Neural progenitor cell (in vitro differentiated cells): Measurements from ENCODE around the gene NOVA1. TPM values are rescaled to one million over a fixed set of nuclear protein-coding genes. Genes with fewer than 3 reads are reported as not detected.

Experiments used
- DNase-seq: peaks from one replicate; pipeline ENCODE4 v3.0.0-alpha.2; 2016; ENCODE audit warnings: low spot score
- H2AFZ ChIP-seq: fragments of 200-600 bp; sonication (generic); replicated peaks from 2 replicates; pipeline ENCODE4 v1.6.1; 2016; ENCODE audit warnings: antibody characterized with exemption
- H3F3A ChIP-seq: fragments of 200-600 bp; sonication (generic); 2 replicates; pipeline ENCODE4 v1.6.1; 2016; ENCODE audit warnings: antibody characterized with exemption, low read depth
- H3K27ac ChIP-seq: fragments of 200-600 bp; sonication (generic); 2 replicates; pipeline ENCODE4 v1.5.1; 2016; ENCODE audit warnings: mild to moderate bottlenecking
- H3K27me3 ChIP-seq: fragments of 200-600 bp; sonication (generic); 2 replicates; pipeline ENCODE4 v1.6.1; 2016; ENCODE audit warnings: mild to moderate bottlenecking, moderate library complexity
- H3K36me3 ChIP-seq: fragments of 200-600 bp; sonication (generic); 2 replicates; pipeline ENCODE4 v1.5.1; 2016
- H3K4me1 ChIP-seq: fragments of 200-600 bp; sonication (generic); 2 replicates; pipeline ENCODE4 v1.6.1; 2016; ENCODE audit warnings: mixed run types
- H3K4me2 ChIP-seq: fragments of 200-600 bp; sonication (generic); 2 replicates; pipeline ENCODE4 v1.6.1; 2016
- H3K4me3 ChIP-seq: fragments of 200-600 bp; sonication (generic); 2 replicates; pipeline ENCODE4 v1.5.1; 2016
- H3K79me2 ChIP-seq: fragments of 200-600 bp; sonication (generic); 2 replicates; pipeline ENCODE4 v1.6.1; 2016; ENCODE audit warnings: low read depth
- H3K9ac ChIP-seq: fragments of 200-600 bp; sonication (generic); 2 replicates; pipeline ENCODE4 v1.6.1; 2016
- H3K9me3 ChIP-seq: fragments of 200-600 bp; sonication (generic); 2 replicates; pipeline ENCODE4 v1.5.1; 2016; ENCODE audit warnings: low read depth
- H4K20me1 ChIP-seq: fragments of 200-600 bp; sonication (generic); 2 replicates; pipeline ENCODE4 v1.6.1; 2016; ENCODE audit warnings: low read depth
- H3K27ac Mint-ChIP-seq: 3 replicates; pipeline ENCODE4 v1.8.0; 2021; ENCODE audit warnings: mixed read lengths
- H3K27me3 Mint-ChIP-seq: 2 replicates; pipeline ENCODE4 v1.8.0; 2022; ENCODE audit warnings: low read depth, mild to moderate bottlenecking, inconsistent platforms, moderate library complexity, mixed read lengths; ENCODE audit not compliant: insufficient read depth
- H3K36me3 Mint-ChIP-seq: 3 replicates; pipeline ENCODE4 v1.8.0; 2021; ENCODE audit warnings: mixed read lengths
- H3K4me1 Mint-ChIP-seq: 3 replicates; pipeline ENCODE4 v1.8.0; 2021; ENCODE audit warnings: mixed read lengths
- H3K4me3 Mint-ChIP-seq: 3 replicates; pipeline ENCODE4 v1.8.0; 2021; ENCODE audit warnings: mild to moderate bottlenecking, moderate library complexity, mixed read lengths
- H3K9me3 Mint-ChIP-seq: 3 replicates; pipeline ENCODE4 v1.8.0; 2020; ENCODE audit warnings: mixed read lengths
- EZH2 ChIP-seq: fragments of 200-600 bp; sonication (generic); IDR thresholded peaks from 2 replicates; pipeline ENCODE4 v1.6.1; 2017; ENCODE audit warnings: antibody characterized with exemption, mild to moderate bottlenecking, moderate library complexity
- EZH2phosphoT487 ChIP-seq: fragments of 200-600 bp; sonication (generic); IDR thresholded peaks from 2 replicates; pipeline ENCODE4 v1.6.1; 2017; ENCODE audit warnings: antibody characterized with exemption
- total RNA-seq: library from RNA; depleted of rRNA; stranded (reverse); fragments of >200 nt; gene quantifications from 2 replicates; pipeline ENCODE4 v1.2.3, GENCODE V29; 2015; ENCODE audit warnings: low replicate concordance
- TF ChIP-seq, protein P1 (sequence below): fragments of 200-600 bp; sonication (generic); IDR thresholded peaks from 2 replicates; pipeline ENCODE4 v1.5.1; 2017; ENCODE audit warnings: antibody characterized with exemption, mild to moderate bottlenecking

The NOVA1 gene
- total RNA-seq, 1 donor from 2014 or later: 37.9 TPM

DNA sequence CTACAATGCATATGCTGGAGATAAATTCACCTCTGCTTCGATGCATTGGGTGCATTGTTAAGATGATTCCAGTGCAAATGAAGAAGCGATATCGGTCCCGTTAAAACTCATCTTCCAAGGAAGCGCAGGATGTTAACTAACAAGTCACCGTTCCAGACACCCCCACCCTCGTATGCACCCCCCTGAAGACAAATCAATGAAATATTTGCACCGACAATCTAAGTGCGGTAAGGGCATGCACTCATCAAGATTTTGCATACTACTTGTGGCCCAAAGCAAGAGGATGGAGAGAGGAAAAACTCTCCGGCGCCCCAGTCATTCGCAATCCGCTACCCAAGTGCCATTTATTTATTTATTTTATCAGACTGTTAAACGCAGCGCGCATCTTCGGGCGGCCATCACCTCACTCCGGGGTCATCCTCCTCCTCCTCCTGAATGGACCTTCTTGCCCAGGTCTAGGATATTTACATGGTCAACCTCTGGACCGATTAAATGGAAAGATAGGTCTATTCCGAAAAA lies 1.2 kb downstream of the NOVA1 start:
- H3K27me3 Mint-ChIP-seq: peaks cover 2% of the 10 kb centered on the region

DNA sequence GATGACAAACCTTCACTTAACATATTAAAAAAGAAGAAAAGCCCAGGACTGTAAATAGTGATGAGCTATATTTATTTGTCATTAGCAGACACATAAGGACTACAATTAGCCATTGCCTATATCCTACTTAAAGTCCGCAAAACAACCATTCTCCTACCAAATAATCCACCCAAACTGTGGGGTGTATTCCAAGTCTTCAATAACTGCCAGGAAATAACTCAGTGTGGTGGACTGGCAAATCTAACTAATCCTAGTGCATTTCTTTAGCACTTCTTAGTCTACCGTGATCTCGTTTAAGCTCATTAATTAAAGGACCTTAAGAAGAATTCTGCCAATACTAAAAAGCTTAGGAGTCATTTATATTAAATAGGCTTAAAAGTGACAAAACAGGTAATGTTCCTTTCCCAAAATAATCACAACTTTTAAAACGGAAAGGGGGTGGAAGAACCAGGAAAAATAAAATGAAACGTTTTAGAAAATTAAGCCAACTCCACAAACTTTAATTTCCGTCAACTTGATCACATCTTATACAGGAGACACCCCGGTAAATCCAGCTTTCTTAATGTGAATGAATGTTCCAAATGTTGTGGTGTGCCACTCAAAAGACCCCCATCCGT lies 1.8 kb downstream of the NOVA1 start:
- Mint-ChIP-seq H3K9me3 (no peaks in the 10 kb centered on the region), H3K27me3 (peaks cover 2% of the 10 kb centered on the region), H3K4me1 (peaks cover 39% of the 10 kb centered on the region), H3K36me3 (no peaks in the 10 kb centered on the region), H3K4me3 (peak overlapping the region; percentile 99), H3K27ac (peak overlapping the region; percentile 93)
- H3K4me1 ChIP-seq: peaks cover 26% of the 10 kb centered on the region
- H3K9me3 ChIP-seq: no peaks in the 10 kb centered on the region
- peak overlapping the region; percentile 91 for H3K27ac ChIP-seq
- H3K27me3 ChIP-seq: peaks cover 17% of the 10 kb centered on the region
- TF ChIP-seq, protein P1, sequence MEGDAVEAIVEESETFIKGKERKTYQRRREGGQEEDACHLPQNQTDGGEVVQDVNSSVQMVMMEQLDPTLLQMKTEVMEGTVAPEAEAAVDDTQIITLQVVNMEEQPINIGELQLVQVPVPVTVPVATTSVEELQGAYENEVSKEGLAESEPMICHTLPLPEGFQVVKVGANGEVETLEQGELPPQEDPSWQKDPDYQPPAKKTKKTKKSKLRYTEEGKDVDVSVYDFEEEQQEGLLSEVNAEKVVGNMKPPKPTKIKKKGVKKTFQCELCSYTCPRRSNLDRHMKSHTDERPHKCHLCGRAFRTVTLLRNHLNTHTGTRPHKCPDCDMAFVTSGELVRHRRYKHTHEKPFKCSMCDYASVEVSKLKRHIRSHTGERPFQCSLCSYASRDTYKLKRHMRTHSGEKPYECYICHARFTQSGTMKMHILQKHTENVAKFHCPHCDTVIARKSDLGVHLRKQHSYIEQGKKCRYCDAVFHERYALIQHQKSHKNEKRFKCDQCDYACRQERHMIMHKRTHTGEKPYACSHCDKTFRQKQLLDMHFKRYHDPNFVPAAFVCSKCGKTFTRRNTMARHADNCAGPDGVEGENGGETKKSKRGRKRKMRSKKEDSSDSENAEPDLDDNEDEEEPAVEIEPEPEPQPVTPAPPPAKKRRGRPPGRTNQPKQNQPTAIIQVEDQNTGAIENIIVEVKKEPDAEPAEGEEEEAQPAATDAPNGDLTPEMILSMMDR: no peak
- TF ChIP-seq EZH2: no peak
- TF ChIP-seq EZH2phosphoT487: no peak
- no peaks in the 10 kb centered on the region for H4K20me1 ChIP-seq
- peaks cover 5% of the 10 kb centered on the region for H3K36me3 ChIP-seq
- H3K4me3 ChIP-seq: peak overlapping the region; percentile 94
- peaks cover 59% of the 10 kb centered on the region for H3K79me2 ChIP-seq
- peak overlapping the region; percentile 93 for H3K4me2 ChIP-seq
- H3F3A ChIP-seq: peaks cover 20% of the 10 kb centered on the region
- peak; percentile 20 for DNase-seq
- peak overlapping the region; percentile 75 for H2AFZ ChIP-seq
- peak overlapping the region; percentile 54 for H3K9ac ChIP-seq

More for the DNA sequence above, 1.2 kb downstream of the NOVA1 start:
- no peaks in the 10 kb centered on the region for H3K36me3 Mint-ChIP-seq
- peaks cover 17% of the 10 kb centered on the region for H3K27me3 ChIP-seq
- TF ChIP-seq EZH2phosphoT487 (no peak), EZH2 (no peak)
- TF ChIP-seq, protein P1: no peak
- H3K9me3 Mint-ChIP-seq: no peaks in the 10 kb centered on the region
- peak; percentile 16 for DNase-seq
- H3F3A ChIP-seq: peaks cover 20% of the 10 kb centered on the region
- peaks cover 26% of the 10 kb centered on the region for H3K4me1 ChIP-seq
- H3K79me2 ChIP-seq: peaks cover 54% of the 10 kb centered on the region
- H3K4me3 Mint-ChIP-seq: peak overlapping the region; percentile 99
- no peaks in the 10 kb centered on the region for H3K9me3 ChIP-seq
- H3K4me1 Mint-ChIP-seq: peaks cover 39% of the 10 kb centered on the region
- peak overlapping the region; percentile 93 for H3K4me2 ChIP-seq
- H3K36me3 ChIP-seq: peaks cover 5% of the 10 kb centered on the region
- H4K20me1 ChIP-seq: no peaks in the 10 kb centered on the region
- H3K27ac ChIP-seq: peak overlapping the region; percentile 91
- H3K9ac ChIP-seq: peak overlapping the region; percentile 54
- H2AFZ ChIP-seq: peak overlapping the region; percentile 75
- H3K27ac Mint-ChIP-seq: peak overlapping the region; percentile 93
- H3K4me3 ChIP-seq: peak overlapping the region; percentile 94

DNA sequence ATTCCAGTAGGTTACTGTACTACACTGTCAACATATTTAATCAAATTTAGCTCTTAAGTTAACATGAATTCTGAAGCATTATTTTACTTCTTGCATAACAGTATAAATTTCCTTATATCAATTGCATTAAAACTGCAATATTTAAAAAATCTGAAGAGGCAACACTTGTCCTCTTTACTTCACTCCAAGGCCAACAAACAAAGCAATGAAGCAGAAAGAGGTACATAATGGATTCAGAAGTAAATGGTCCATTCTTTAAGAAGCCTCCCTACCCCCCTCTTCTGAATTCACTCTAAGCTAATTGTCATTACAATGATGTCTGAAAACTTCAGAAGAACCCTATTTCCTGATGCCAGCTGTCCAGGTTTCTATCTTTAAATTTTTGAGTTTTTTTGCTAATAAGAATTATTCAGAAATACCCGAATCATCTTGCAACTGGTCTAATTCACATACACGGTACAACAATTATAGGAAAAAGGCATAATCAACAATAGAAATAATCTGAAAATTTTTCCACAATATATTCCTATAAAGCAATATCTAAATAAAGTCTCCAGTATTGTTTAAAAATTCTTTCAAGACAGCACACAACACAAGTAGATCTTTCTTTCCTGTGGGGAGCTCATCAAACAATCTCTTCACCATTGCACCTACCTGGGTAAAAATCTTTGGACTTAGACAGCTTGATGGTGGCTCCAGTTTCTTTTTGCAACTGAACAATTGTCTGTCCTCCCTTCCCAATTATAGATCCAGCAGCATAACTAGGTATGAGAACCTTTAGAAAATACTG lies 2.9 kb downstream of the NOVA1 start:
- Mint-ChIP-seq H3K4me1 (peaks cover 42% of the 10 kb centered on the region), H3K27me3 (peaks cover 2% of the 10 kb centered on the region), H3K9me3 (no peaks in the 10 kb centered on the region), H3K4me3 (peak overlapping the region; percentile 99), H3K36me3 (no peaks in the 10 kb centered on the region), H3K27ac (peak overlapping the region; percentile 82)
- peaks cover 63% of the 10 kb centered on the region for H3K79me2 ChIP-seq
- H3K4me3 ChIP-seq: peak overlapping the region; percentile 94
- H3K36me3 ChIP-seq: peaks cover 5% of the 10 kb centered on the region
- no peaks in the 10 kb centered on the region for H4K20me1 ChIP-seq
- H3K9ac ChIP-seq: no peak overlapping the region
- peak overlapping the region; percentile 93 for H3K4me2 ChIP-seq
- no peak overlapping the region for H3K27ac ChIP-seq
- H3K27me3 ChIP-seq: peaks cover 10% of the 10 kb centered on the region
- DNase-seq: peak; percentile 60
- H3K9me3 ChIP-seq: no peaks in the 10 kb centered on the region
- H3K4me1 ChIP-seq: peaks cover 26% of the 10 kb centered on the region
- H2AFZ ChIP-seq: no peak overlapping the region
- peaks cover 25% of the 10 kb centered on the region for H3F3A ChIP-seq
- TF ChIP-seq, protein P1: no peak
- TF ChIP-seq EZH2phosphoT487: no peak
- no peak for TF ChIP-seq EZH2
